ENCODE results near the gene AHRR.
"Not testable (repeated sequence)": the region's sequence is repeated elsewhere in the genome, so short reads cannot be mapped to it uniquely, and the experiment has no call there.

The AHRR gene

DNA sequence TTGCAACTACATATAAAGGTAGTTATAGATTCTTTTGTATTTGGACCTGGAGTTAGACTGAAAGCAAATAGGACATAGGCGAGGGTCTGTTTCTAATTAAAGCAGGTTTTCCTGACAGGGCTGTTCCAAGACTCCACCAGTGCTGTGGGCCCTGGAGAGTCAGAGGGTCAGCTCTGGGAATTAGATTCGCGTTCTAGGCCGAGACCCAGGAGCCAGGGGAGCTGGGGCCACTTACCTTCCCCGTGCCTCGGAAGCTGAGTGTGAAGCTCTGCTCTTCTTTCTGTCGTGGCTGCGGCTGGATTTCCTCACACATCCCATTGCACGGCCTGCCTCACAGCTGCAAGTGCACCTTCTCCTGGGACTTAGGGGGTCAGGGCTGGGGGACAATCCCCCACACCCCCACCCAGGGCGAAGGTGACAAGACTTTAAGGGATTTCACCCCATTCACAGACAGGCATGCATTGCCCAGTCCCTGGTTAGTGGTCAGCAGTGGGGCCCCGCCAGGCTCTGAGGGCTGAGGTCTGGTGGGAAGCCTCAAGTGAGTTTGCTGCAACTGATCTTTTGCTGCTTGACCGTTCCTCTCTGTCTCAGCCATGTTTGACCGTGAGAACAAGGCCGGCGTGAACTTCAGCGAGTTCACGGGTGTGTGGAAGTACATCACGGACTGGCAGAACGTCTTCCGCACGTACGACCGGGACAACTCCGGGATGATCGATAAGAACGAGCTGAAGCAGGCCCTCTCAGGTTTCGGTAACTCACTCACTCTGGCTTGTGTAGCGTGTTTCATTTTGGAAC is 15.3 kb upstream of the AHRR start:
- DNase-seq, result no peak

DNA sequence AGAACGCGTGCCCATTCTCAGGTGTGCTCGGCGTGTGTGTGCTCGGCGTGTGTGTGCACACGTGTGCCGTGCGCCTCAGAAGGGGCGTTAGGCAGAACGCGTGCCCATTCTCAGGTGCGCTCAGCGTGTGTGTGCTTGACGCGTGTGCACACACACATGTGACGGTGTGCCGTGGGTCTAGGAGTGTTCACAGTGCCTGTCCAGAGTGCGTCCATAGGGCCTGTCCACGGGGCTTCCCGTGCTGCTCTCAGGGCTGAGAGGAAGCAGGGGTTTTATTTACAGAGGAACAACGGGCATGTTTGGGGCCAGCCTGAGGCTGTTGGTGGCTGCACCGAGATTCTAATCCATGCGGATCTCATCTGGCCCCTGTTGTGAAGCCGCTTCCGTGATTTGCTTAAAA is 14.2 kb upstream of the AHRR start:
- DNase-seq, result no peak

DNA sequence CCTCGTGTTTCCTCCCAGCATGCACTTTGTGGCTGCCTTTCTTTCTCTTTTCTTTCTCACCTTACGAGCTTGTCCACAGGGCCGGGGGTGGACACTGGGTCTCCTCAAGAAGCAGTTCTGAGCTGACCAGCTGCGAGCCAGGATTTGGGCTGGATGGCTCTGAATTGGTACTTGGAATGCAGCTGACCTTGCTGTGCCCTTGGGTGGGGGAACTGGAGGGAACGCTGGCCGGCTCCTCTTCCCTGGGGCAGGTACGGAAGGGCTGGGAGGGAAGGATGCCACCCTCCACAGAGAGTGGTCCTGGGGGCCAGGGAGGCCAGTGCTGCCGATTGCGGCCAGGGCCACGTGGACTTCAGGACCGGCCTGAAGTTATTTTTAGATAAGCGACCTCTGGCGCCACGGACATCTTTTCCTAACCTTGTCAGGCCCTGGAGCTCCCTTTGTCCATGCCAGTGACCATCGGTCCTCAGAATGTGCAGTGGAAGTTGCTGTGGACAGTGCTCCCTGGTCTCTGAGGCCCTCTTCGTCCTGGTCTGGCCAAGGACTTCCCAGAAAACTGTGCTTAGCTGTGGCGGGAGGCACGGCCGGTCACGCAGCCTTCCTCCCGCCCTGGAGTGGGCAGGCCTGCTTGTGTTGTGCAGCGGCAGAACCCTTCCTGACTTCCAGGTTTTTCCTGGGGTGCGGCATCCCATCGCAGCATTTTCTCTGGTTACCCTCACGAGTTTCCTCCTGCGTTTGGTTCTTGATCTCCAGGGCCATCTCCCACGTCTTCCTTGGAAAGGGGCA is 13.5 kb upstream of the AHRR start:
- DNase-seq, result no peak

DNA sequence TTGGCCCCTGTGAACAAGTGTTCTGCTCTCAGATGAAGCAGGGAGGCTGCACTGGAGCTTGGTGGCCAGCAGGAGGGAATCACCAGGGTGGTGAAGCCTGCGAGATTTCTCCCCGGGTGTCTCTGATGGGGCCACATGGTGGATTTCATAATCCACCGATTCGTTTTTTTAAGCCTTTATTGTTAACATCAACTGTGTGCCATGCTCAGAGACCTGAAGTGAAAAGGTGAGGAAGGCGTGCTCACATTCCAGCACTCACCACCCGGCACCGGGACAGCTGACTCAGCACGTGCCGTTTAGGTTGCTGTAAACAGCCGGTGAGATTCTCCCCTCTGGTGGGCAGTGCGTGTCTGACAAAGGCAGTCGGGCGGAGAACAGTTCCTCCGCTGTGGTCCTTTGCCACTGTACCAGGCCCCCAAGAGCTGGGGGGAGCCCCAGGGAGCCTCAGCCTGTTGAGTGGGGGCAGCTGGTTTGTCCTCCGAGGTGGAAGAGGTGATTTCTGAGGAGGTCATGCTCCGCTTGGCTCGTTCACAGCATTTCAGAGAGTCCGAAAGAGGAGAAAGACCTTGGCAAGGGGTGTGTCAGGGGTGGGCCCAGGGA is 12.7 kb upstream of the AHRR start:
- DNase-seq, result no peak

DNA sequence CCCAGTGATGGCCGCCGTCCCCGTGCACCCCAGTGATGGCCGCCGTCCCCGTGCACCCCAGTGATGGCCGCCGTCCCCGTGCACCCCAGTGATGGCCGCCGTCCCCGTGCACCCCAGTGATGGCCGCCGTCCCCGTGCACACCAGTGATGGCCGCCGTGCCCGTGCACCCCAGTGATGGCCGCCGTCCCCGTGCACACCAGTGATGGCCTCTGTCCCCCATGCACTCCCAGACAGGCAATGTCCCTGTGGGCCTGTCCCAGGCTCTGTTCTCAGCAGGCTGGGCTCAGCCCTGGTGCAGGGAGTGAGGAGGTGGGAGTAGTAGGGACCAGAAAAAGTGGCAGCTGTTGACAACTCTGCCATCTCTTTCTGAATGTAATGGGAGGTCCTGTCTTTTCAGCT is 11.7 kb upstream of the AHRR start:
- DNase-seq, result not testable (repeated sequence)

DNA sequence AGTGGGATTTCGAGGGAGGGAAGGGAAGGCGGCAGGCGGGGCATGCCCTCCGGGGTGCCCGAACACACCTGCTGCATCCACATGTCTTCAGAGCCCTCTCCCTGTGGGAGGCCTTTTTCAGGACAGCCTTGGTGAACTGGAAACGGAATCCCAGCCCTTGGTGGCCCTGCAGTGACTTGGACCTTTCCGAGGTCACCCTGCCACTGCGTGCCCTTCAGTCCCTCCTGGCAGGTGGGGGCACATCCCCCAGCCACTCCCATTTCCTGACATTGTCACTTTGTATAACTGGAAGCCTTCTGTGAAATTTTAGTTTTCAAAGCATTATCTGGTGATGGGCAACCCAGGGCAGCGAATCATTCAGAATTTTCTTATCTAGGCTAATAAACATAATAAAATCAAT is 11.0 kb upstream of the AHRR start:
- DNase-seq, result no peak

DNA sequence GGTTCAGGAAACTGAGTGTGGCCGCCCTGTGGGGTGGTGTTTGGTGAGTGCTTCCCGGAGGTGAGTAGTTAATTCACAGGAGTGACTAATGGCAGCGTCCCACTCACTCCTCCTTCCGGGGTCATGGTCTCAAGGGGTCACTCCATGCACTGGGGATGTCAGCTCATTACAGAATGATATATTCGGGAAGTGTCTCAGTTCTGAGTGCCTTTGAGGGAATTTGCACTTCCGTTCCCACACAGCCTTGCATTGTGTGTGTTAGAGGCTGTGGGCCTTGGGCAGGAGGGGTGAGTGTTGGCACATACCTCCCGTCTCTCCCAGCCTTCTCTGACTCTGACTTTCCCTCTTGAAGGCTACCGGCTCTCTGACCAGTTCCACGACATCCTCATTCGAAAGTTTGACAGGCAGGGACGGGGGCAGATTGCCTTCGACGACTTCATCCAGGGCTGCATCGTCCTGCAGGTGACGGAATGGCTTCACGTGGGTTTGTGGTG is 10.5 kb upstream of the AHRR start:
- DNase-seq, result no peak

DNA sequence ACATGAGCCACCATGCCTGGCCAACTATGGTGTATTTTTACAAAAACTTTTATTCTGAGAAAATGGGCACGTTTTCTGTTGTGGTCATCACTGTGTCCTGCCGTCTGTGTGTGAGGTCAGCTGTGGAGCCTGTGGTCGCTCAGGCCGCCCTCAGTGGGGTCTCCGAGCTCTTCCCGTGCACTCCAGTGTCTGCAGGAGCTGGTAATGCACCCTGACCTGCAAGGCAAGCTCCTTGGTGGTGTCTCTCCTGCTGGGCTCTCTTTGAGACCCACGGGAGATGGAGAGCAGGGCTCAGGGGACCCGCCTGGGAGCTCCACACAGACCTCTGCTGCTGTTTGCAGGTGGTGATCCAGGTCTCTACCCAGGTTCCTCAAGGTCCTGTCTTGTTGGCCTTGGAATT is 9.6 kb upstream of the AHRR start:
- no peak for DNase-seq

DNA sequence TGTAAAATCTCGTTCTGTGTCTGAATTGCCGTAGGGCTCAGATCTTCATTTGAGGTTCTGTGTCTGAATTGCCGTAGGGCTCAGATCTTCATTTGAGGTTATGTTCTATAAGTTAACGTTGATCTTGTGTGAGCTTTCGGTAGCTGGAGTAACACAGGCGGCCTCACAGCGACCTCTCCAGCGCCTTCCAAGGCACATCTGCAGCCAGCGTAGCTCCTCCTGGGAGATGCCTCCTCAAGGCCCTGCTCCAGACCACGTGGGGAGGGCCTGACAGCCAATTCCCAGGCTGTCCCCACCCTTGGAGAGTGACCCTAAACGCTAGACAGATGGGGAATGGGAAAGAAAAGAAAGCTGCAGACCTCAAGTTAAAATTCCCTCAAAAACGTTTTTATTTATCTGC is 8.7 kb upstream of the AHRR start:
- DNase-seq, result no peak

DNA sequence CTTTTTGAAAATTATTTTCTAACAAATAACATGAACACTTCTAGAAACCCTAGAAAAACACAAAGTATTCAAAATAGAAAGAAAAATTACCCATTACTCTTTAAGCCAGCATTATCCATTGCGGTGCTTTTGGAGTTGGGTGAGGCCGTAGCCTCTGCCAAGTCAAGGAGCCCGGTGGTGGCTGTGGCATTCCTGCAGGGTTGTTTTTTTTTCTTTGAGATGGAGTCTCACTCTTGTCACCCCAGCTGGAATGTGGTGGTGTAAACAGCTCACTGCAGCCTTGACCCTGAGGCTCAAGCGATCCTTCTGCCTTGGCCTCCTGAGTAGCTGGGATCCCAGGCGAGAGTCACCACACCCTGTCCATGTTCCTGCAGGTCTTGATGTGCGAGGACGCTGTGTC is 8.2 kb upstream of the AHRR start:
- no peak for DNase-seq

DNA sequence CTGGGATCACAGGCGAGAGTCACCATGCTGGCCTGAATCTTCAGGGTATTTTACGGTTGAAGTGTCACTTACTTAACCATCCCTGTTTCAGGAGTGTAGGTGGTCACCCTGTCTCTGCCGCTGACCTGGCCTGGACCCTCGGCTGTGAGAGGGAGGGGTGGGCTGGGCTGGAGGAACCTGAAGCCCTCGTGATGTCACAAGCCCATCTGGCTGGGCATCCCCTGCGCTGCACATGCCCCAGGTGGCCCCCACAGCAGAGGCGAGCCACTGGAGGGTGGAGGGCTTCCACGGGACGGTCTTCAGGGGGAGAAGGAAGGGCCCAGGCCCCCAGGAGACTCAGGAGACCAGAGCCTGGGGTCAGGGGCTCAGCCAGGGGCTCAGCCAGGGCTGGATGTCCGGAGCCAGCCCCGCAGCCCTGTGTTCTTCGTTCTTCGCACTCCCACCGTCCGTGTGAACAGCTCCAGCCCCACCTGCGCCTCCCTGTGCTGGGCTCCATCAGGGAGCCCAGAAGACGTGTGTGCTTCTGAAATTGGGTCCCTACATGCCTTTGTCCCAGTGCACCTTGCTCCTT is 7.6 kb upstream of the AHRR start:
- no peak for DNase-seq

DNA sequence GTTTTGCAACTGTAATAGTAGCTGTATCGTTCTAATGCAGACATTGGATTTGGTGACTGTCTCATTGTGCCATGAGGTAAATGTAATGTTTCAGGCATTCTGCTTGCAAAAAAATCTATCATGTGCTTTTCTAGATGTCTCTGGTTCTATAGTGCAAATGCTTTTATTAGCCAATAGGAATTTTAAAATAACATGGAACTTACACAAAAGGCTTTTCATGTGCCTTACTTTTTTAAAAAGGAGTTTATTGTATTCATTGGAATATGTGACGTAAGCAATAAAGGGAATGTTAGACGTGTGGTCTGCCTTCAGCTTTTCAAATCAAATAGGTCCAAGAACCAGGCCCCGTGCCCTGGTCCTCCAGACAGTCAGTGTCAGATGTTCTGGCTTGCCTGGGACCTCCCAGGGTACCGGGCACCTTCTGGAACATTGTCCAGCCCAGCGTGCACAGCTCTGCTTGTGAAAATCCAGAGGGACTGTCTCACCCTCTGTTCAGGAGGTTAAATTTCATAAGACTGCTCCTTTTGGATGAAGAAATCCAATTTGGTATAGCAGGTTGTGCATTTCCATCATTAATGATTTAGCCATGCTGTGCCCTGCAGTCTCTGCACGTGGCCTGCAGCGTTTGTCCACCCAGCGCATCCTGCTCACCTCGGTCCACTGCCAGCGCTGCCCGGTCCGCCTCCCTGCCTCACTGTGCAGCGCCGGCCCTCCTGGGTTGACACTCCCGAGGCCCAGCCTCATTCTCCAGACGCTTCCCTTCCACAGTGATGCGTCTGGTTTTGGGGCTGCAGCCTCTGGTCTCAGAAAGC is 6.6 kb upstream of the AHRR start:
- DNase-seq, result no peak

DNA sequence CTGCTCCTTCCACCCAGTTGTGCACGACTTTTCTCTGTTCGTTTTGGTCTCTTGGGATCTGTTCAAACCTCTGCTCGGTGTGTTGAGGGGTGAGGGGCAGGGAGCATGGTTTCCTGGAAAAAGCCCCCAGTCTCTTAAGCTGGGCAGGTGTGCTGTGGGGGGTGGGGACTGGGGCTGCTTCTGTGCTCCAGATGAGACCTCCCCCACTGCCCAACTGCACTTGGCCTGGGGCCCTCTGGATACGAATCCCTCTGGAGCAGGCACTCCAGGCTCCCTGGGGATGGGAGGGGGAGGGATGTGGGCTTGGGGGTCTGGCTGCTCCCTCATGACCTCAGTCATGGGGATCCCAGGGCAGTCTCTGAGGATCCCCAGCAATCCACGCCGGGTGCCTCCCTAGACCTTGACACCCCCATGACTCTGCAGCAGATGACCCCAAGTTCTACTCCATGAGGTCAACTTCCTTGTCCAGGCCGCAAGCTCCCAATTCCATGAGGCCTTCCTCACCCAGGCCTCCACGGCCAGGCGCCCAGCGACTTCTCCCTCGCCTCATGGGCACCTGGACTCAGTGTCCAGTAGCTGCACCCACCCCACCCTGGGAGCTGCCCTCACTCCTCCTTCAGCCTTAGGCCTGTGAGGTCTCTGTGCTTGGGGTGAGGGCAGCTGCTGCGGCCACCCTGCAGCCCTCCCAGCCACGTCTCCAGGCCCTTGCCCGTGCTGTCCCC is 5.9 kb upstream of the AHRR start:
- no peak for DNase-seq

DNA sequence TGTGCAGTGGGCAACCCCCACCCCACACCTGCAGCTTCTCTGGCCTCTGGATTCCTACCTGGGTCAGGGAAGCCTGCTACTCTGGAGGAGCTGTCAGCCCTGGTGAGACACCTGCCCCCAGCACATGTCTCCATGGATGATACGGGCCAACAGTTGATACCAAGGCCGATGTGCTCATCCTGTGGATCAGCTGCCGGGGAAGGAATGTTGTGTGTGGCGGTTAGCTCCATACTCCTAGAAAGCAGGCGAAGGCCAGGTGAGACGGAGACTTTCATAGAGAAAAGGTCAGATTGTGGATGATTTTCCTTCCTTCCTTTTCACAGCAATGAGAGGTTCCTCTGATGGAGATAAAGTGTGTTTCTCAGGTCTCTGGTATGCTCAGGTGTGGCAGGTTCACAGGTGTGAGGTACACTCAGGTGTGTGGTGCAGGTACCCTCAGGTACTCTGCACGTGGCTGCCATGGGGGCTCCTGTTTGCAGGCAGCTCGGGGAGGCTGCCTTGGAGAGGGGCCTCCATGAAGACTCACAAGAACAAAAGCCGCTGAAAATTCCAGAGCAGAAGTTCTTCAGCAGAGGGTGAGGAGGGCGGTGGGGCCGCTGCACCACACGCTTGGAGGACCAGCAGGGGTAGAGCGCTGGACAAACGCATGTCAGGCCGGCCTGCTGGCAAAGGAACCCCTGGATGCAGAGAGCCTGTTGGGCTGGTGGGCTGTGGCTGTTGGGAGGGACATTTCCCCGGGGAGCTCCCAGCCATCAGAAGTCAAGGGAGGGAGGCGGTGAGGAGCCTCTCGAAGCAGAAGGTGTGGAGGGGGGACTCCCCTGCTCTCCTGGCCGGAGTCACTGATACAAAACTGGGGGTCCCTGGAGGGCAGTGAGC is 5.1 kb upstream of the AHRR start:
- DNase-seq, result no peak

DNA sequence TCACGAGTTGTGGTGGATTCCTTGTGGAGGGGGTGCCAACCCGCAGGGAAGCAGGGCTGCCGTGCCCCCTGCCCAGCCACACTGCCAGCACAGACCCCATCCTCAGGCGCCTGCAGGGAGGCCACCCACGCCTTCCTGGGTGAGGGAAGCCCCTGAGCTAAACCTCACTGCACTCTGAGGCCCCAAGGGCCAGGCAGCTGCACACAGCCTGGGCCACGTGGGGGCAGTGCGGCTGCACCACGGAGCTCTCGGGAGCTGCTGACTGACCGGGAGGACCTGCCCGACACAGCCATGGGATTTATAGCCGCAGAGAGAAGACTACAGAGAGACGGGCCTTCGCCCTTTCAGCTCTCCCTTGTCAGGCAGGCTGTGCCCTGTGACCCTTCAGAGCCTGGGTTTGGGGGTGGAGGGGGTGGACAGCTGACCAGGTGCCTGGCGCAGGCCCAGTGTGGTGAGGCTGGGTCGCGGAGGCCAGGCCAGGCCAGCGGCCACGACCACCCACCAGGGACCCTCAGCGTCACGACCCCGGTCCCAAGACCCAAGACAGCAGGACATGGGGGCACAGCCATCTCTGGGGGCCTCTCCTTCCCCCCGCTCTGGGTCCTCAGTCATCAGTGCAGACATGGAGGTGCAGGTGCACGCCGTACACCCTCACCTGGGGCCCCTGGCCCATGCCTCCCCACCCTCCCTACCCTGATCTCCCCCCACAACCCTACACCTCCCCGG is 4.3 kb upstream of the AHRR start:
- peak; percentile 74 to 80 for DNase-seq

DNA sequence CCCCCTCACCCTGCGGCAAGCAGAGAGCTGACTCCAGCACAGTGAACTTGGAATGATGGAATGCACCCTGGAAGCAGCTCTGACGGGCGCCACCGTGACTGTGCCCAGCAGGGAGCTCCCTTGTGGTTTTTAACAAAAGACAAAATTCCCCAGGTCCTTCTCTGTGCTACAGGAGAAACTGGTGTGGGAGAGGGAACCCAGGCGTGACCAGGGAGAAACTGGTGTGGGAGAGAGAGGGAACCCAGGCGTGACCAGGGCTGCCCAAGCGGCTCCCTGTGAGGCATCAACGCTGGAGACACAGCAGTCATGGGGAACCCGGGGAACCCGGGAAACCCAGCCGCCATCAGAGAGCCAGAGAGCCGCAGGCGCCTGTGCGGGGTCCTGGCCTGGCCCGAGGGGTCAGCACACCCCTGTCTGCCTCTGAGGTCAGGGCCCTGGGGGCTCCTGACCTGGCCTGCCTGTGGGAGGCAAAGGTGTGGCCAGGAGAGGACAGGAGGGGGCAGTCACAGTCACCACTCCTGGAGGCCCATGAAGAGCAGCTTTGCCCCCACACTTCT is 3.1 kb upstream of the AHRR start:
- no peak for DNase-seq

DNA sequence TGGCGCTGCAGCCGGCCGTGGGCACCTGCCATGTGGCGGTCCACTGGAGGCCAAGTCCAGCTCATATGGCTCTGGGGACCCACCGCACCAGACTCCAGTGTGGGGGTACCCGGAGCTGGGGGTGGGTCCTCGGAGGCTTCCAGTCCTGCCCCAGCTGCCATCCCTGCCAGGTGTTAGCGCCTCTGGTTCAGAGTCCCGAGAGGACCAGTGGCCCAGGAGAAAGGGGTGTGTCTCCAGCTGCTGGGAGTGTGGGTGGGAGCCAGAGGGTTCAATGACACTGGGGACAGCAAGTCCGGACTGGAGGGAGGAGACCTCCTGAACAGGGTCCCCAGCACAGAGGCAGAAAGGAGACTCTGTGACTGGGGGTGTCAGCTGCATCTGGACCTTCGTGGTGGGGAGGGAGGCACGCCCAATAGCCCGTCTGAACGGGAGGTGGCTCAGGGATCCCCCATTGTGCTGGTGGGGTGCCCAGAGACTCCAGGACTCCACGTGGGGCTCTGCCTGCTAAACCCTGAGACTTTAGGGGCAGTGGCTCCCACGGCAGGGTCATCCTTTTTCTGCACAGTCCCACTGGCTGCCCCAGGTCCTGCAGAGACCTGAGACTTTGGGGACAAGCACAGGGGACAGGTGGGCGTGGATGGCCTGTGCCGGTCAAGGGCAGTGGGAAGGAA is 2.4 kb upstream of the AHRR start:
- DNase-seq, result no peak

DNA sequence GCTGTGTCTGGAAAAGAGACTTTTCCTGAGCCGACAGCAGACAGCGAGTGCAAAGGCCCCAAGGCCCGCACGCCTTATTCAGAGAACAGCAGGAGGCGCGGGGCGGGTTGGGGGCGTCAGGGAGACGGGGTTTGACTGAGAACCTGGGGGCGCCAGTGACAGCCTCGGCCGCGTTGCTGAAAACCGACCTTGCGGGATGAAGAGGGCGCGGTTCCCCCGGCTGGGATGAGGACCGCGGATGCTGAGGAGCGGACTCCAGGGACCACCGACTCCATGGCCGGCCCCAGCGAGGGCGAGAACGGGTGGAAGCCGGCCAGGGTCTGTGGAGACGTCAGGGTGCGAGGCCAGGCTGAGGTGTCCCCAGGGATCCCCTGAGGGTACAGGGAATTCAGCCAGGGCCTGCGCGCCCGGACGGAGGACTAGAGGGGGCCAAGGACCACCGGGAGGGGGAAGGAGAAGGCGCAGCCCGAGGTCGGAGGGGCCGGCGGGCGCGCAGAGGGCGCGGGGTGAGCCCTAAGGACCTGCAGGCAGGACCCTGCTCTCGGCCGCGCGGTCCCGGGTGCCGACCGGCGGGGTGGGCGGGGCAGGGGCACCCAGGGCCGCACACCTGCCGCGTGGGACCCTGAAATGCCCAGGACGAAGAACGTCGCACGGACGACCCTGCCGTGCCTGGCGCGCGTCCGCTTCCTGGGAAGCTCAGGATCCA is 837 bp upstream of the AHRR start:
- DNase-seq, result peak in 1 of 2 experiments; percentile 39
